Measurements from ENCODE around the gene WWOX. TPM values are rescaled to one million over a fixed set of nuclear protein-coding genes. Genes with fewer than 3 reads are reported as not detected.

Gene WWOX
- total and polyA plus RNA-seq, 2 of the 13 experiments (the other 11 are each of a cell fraction or from before 2014, with no cell fraction given) = 9.1 to 37.4 TPM

GRCh38 chr16:78252757-78253156 lies 153.3 kb downstream of the WWOX start (continued):
- TF ChIP-seq MIER2 (CRISPR knock-in tag; IDR thresholded peaks at IDR 0.05) = 0 out of 2 replicates have a peak, but pooled peaks have one; percentile 43
- TF ChIP-seq NFRKB (IDR thresholded peaks at IDR 0.05) = no peak
- TF ChIP-seq NFATC3 (CRISPR knock-in tag; IDR thresholded peaks at IDR 0.05) = no peak
- TF ChIP-seq MAX (IDR thresholded peaks at IDR 0.05) = 0 out of 2 replicates have a peak, but pooled peaks have one; percentile 25
- peak; percentile 96 for TF ChIP-seq FOXA3 (CRISPR knock-in tag; IDR thresholded peaks at IDR 0.05)
- peak in 1 of 2 experiments; percentile 86; a peak in 2 of 4 replicates for TF ChIP-seq KLF16 (CRISPR knock-in tag; IDR thresholded peaks at IDR 0.05)
- no peak for TF ChIP-seq MTF1 (CRISPR knock-in tag; IDR thresholded peaks at IDR 0.05)
- no peak for TF ChIP-seq ZNF792 (CRISPR knock-in tag; IDR thresholded peaks at IDR 0.05)
- peak; percentile 82; the same call in 1 of the 2 replicates for TF ChIP-seq ZNF503 (CRISPR knock-in tag; IDR thresholded peaks at IDR 0.05)
- TF ChIP-seq ZSCAN25 (CRISPR knock-in tag; IDR thresholded peaks at IDR 0.05) = no peak
- TF ChIP-seq ZNF841 (CRISPR knock-in tag; IDR thresholded peaks at IDR 0.05; ENCODE audit: borderline replicate concordance) = no peak
- no peak for TF ChIP-seq XRCC5 (optimal IDR thresholded peaks at IDR 0.05; ENCODE audit: low read length)
- TF ChIP-seq FIP1L1 (IDR thresholded peaks at IDR 0.05; ENCODE audit: borderline replicate concordance, insufficient read depth, low read depth, low read length) = no peak
- peak; percentile 33; the same call in 1 of the 2 replicates for TF ChIP-seq KDM1A (CRISPR knock-in tag; IDR thresholded peaks at IDR 0.05)
- TF ChIP-seq ZFP36L2 (CRISPR knock-in tag; IDR thresholded peaks at IDR 0.05) = no peak
- no peak for TF ChIP-seq KLF15 (CRISPR knock-in tag; IDR thresholded peaks at IDR 0.05; ENCODE audit: borderline replicate concordance)
- 0 out of 2 replicates have a peak, but pooled peaks have one; percentile 43 for TF ChIP-seq TOPORS (CRISPR knock-in tag; IDR thresholded peaks at IDR 0.05)
- TF ChIP-seq MBD4 (IDR thresholded peaks at IDR 0.05; ENCODE audit: borderline replicate concordance, low read length) = no peak
- TF ChIP-seq ZSCAN29 (CRISPR knock-in tag; conservative IDR thresholded peaks at IDR 0.05) = no peak
- no peak for TF ChIP-seq ZNF713 (CRISPR knock-in tag; IDR thresholded peaks at IDR 0.05)
- no peak for TF ChIP-seq CERS6 (CRISPR knock-in tag; IDR thresholded peaks at IDR 0.05)
- no peak for TF ChIP-seq GTF3A (CRISPR knock-in tag; conservative IDR thresholded peaks at IDR 0.05)
- TF ChIP-seq ZFP36 (IDR thresholded peaks at IDR 0.05; ENCODE audit: borderline replicate concordance, low read depth, low read length, partially characterized antibody) = no peak
- peak; percentile 67; the same call in 1 of the 2 replicates for TF ChIP-seq GATAD1 (CRISPR knock-in tag; IDR thresholded peaks at IDR 0.05)
- no peak for TF ChIP-seq HNRNPUL1 (IDR thresholded peaks at IDR 0.05; ENCODE audit: low read depth, low read length)
- no peak for TF ChIP-seq CAMTA2 (CRISPR knock-in tag; IDR thresholded peaks at IDR 0.05; ENCODE audit: borderline replicate concordance)
- TF ChIP-seq ZNF747 (CRISPR knock-in tag; IDR thresholded peaks at IDR 0.05; ENCODE audit: borderline replicate concordance) = no peak
- no peak for TF ChIP-seq BCLAF1 (IDR thresholded peaks at IDR 0.05)
